Pulmonary artery endothelial cell (primary cell): ENCODE results near the gene YAP1. TPM values are rescaled to one million over a fixed set of nuclear protein-coding genes. Genes with fewer than 3 reads are reported as not detected.

Experiments used
- DNase-seq: peaks from one replicate; pipeline ENCODE4 v3.0.0-alpha.2; 2011; ENCODE audit warnings: low read depth, low spot score
- total RNA-seq: library from RNA; depleted of rRNA; stranded (reverse); fragments of >200 nt; gene quantifications from 2 replicates; pipeline ENCODE4 v1.2.3, GENCODE V29; 2014

YAP1 gene
- total RNA-seq, 1 donor from 2014 or later, result 32.0 TPM

DNA sequence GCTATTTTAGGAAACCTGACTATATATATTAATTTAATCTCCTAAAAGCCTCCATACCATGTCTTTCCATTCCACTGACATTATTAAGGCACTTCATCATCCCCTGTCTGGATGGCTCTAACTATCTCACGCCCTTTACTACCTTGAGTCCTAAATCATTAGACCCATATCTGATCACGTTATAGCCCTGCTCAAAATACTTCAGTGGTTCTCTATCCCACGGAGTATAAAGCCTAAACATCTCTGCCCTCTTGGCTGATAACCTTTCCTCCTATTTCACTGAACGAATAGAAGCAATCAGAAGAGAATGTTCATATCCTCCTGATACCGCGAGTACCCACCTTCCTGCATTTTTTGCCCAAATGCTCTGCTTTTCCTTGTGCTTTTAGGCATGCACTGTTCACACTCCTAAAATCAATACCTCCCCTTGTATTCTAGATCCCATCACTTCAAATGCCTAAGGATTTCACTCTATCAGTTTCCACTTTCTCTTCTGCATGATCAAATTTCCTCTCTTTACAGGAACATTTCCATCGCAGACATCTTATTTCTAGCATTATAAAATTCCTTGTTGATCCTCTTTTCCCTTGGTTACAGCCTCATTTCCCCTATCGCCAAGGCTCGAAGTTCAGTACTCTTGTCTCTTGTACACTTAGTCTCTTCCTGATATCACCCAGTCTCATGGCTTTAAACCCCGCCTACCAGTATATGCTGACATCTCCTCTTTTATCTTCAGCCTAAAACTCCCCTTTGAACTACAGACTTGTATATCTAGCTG is 162.0 kb downstream of the YAP1 start:
- DNase-seq, result no peak

GRCh38 chr11:102274628-102275027 is 164.4 kb downstream of the YAP1 start:
- DNase-seq, result no peak

DNA sequence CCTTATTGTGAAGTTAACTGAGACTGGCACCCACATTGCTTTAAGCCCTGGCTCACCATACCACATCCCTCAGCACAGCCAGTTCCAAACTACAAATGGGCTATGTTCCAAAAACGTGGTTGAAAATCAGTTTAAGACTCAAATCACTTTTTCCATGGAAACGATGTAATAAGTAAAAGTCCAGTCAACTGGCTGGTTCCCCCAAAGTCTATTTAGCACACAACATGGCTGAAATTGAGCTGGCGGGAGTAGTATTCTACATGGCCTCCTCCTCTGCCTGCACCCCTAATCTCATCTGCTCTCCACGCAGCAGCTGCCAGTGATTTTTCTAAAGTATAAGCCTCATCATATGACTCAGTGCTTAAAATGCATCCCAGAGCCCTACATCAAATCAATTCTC is 166.1 kb downstream of the YAP1 start:
- DNase-seq, result no peak

GRCh38 chr11:102276783-102277182 is 166.5 kb downstream of the YAP1 start:
- DNase-seq, result peak; percentile 20

DNA sequence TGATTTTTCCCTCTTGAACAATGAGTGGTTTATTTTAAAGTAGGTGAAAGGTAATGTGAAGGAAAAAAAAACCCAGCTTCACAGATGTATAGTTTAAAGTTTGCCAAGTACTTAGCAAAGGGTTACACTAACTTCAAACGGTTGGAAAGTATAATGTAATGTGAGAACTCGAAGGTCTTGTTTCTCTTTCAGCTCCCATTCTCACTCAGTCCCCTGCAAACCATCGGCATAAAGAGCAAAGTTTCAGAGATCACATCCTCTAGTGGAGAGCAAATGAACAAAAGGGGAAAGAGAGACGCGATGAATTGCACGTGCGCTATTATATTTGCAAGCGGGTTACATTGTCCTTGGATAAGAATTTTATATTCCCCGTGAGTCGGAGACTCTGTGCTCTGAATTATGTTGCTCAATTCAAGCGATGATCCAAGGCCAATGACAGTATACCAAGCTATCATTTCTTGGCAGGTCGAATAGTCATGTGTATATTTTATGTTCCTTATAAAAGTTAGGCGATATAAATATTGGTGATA is 169.5 kb downstream of the YAP1 start:
- DNase-seq, result no peak

GRCh38 chr11:102280245-102280833 is 170.1 kb downstream of the YAP1 start:
- DNase-seq, result no peak

Other genes starting within 250 kb of the YAP1 start
- 0.81 and 1.3 TPM in 2 replicates for gene CEP126, start 195.4 kb upstream of the YAP1 start, total RNA-seq
- gene ANGPTL5, start 193.9 kb upstream of the YAP1 start, total RNA-seq, result not detected in 2 replicates
- gene CFAP300, start 63.0 kb upstream of the YAP1 start, total RNA-seq, result 0.13 TPM in 1 of 2 replicates, not detected in the other
- 3.5 and 12.0 TPM in 2 replicates for gene BIRC3, start 207.0 kb downstream of the YAP1 start, total RNA-seq
- gene BIRC2, start 236.8 kb downstream of the YAP1 start, total RNA-seq, result 50.4 and 71.0 TPM in 2 replicates